Left lung (tissue), 10 donors: ENCODE results near the gene DMRT2. TPM values are rescaled to one million over a fixed set of nuclear protein-coding genes. Genes with fewer than 3 reads are reported as not detected.

Source experiments
- ATAC-seq: fragments of 200-7000 bp; cut with Tn5 transposase; one replicate; pipeline ENCODE4 v1.9.1; 2020; ENCODE audit warnings: moderate library complexity
- DNase-seq, 4 donors: peaks; one replicate each; pipeline ENCODE4 v3.0.0-alpha.2; 2013 to 2020
- H3K27ac ChIP-seq, 2 donors: fragments of 200-600 bp; sonication (generic) in 1 of 2; one replicate each; pipeline versions ENCODE4 v1.5.0 to v1.8.0; 2020 to 2021
- H3K27me3 ChIP-seq, 2 donors: fragments of 200-600 bp; sonication (generic) in 1 of 2; one replicate each; pipeline versions ENCODE4 v1.5.0 to v1.8.0; 2020 to 2021
- H3K36me3 ChIP-seq, 2 donors: fragments of 200-600 bp; sonication (generic) in 1 of 2; one replicate each; pipeline versions ENCODE4 v1.5.0 to v1.8.0; 2020 to 2021
- H3K4me1 ChIP-seq, 2 donors: fragments of 200-600 bp; one replicate each; pipeline ENCODE4 v1.8.0; 2021
- H3K4me3 ChIP-seq, 2 donors: fragments of 200-600 bp; sonication (generic) in 1 of 2; one replicate each; pipeline versions ENCODE4 v1.5.0 to v1.8.0; 2020 to 2021; ENCODE audit warnings: mild to moderate bottlenecking in 1 of 2
- H3K9me3 ChIP-seq, 2 donors: fragments of 200-600 bp; sonication (generic) in 1 of 2; one replicate each; pipeline versions ENCODE4 v1.5.0 to v1.8.0; 2020 to 2021
- intact Hi-C, 2 donors: fragments of 100-400 bp; cut with DNase I; formaldehyde crosslinking; loops; one replicate each; pipeline versions ENCODE4 v1.11.2 to v1.14.2; 2022
- polyA plus RNA-seq, 6 donors: library from polyadenylated mRNA; unstranded; fragments of 120-200 nt; gene quantifications; one replicate each; pipeline ENCODE4 v1.2.1, GENCODE V29; 2013; ENCODE audit not compliant: insufficient read length in 6 of 6
- total RNA-seq, 2 donors: library from RNA; stranded (reverse); fragmentation: NEBNext Ultra II Directional; extraction: Animal tissue kit (Norgen Biotek cat#: 25700); gene quantifications; one replicate each; pipeline ENCODE4 v1.2.1, GENCODE V29; 2021
- TF ChIP-seq, protein P1 (sequence below), 2 donors: fragments of 200-600 bp; sonication (generic) in 1 of 2; IDR thresholded peaks; one replicate each; pipeline versions ENCODE4 v1.5.0 to v1.8.0; 2021; ENCODE audit warnings: antibody characterized with exemption in 2 of 2
- donor health status: DM: no; HTN: yes; CAD: no.
- donor health status: DM: no; HTN: no; CAD: no.

Gene DMRT2
- total and polyA plus RNA-seq, 8 donors, result 0.09 to 0.76 (median 0.29) TPM; not detected in 4

- H3K27ac ChIP-seq, result no peak overlapping the region
- H3K27me3 ChIP-seq, result peaks cover 90 to 100% of the 10 kb centered on the region in 2 donors
Observed at GRCh38 chr9:1053282-1053621, 3.1 kb downstream of the DMRT2 start.

DNA sequence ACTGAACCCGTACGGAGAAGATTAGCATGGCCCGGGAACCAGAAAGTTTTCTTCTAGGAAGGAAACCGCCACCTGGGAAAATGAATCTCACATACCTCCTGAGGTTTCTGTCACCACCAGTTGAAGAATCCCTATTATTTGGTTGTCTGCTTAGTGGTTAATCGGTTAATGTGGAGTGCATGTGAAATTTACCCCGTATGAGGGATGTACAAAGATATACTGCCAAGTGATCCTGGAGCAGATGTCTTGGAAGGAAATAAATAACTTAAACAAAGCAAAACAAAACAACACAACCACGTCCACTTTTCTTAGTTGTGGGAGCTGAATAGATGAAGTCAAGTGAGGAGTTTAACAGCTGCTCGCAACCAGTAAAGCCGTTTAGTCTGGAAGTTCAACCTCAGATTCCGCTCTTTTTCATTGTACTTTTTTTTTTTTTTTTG lies 3.8 kb downstream of the DMRT2 start:
- intact Hi-C loops, result no loop called here
- ATAC-seq (no peak), DNase-seq (no peak)
- no peaks in the 10 kb centered on the region for H3K36me3 ChIP-seq
- H3K4me3 ChIP-seq, result no peak overlapping the region
- H3K27me3 ChIP-seq, result peaks cover 82 to 100% of the 10 kb centered on the region in 2 donors
- TF ChIP-seq, protein P1, sequence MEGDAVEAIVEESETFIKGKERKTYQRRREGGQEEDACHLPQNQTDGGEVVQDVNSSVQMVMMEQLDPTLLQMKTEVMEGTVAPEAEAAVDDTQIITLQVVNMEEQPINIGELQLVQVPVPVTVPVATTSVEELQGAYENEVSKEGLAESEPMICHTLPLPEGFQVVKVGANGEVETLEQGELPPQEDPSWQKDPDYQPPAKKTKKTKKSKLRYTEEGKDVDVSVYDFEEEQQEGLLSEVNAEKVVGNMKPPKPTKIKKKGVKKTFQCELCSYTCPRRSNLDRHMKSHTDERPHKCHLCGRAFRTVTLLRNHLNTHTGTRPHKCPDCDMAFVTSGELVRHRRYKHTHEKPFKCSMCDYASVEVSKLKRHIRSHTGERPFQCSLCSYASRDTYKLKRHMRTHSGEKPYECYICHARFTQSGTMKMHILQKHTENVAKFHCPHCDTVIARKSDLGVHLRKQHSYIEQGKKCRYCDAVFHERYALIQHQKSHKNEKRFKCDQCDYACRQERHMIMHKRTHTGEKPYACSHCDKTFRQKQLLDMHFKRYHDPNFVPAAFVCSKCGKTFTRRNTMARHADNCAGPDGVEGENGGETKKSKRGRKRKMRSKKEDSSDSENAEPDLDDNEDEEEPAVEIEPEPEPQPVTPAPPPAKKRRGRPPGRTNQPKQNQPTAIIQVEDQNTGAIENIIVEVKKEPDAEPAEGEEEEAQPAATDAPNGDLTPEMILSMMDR (IDR thresholded peaks at IDR 0.05), result no peak
- no peaks in the 10 kb centered on the region for H3K9me3 ChIP-seq
- no peak overlapping the region for H3K27ac ChIP-seq
- H3K4me1 ChIP-seq, result peaks cover 5 to 25% of the 10 kb centered on the region in 2 donors

More at GRCh38 chr9:1053282-1053621, 3.1 kb downstream of the DMRT2 start:
- Histone ChIP-seq H3K4me1 (peaks cover 5 to 29% of the 10 kb centered on the region in 2 donors), H3K9me3 (no peaks in the 10 kb centered on the region), H3K36me3 (no peaks in the 10 kb centered on the region), H3K4me3 (no peak overlapping the region)
- ATAC-seq, result no peak
- TF ChIP-seq, protein P1 (IDR thresholded peaks at IDR 0.05), result no peak
- DNase-seq, result no peak
- intact Hi-C loops, result no loop called here

GRCh38 chr9:1055166-1055565 lies 5.0 kb downstream of the DMRT2 start:
- TF ChIP-seq, protein P1 (IDR thresholded peaks at IDR 0.05), result no peak
- DNase-seq (no peak), ATAC-seq (no peak)
- H3K4me1 ChIP-seq, result peaks cover 5 to 23% of the 10 kb centered on the region in 2 donors
- no peaks in the 10 kb centered on the region for H3K36me3 ChIP-seq
- H3K9me3 ChIP-seq, result no peaks in the 10 kb centered on the region
- intact Hi-C loops, result no loop called here
- no peak overlapping the region for H3K4me3 ChIP-seq
- H3K27ac ChIP-seq, result no peak overlapping the region
- H3K27me3 ChIP-seq, result peaks cover 73 to 99% of the 10 kb centered on the region in 2 donors

- Histone ChIP-seq H3K4me3 (no peak overlapping the region), H3K36me3 (no peaks in the 10 kb centered on the region), H3K27me3 (peaks cover 45 to 83% of the 10 kb centered on the region in 2 donors), H3K4me1 (no peaks in the 10 kb centered on the region), H3K27ac (no peak overlapping the region), H3K9me3 (no peaks in the 10 kb centered on the region)
- ATAC-seq (no peak), DNase-seq (no peak)
- intact Hi-C loops, result no loop called here
- TF ChIP-seq, protein P1 (IDR thresholded peaks at IDR 0.05), result no peak
Observed at GRCh38 chr9:1057910-1058309, 7.8 kb downstream of the DMRT2 start.

DNA sequence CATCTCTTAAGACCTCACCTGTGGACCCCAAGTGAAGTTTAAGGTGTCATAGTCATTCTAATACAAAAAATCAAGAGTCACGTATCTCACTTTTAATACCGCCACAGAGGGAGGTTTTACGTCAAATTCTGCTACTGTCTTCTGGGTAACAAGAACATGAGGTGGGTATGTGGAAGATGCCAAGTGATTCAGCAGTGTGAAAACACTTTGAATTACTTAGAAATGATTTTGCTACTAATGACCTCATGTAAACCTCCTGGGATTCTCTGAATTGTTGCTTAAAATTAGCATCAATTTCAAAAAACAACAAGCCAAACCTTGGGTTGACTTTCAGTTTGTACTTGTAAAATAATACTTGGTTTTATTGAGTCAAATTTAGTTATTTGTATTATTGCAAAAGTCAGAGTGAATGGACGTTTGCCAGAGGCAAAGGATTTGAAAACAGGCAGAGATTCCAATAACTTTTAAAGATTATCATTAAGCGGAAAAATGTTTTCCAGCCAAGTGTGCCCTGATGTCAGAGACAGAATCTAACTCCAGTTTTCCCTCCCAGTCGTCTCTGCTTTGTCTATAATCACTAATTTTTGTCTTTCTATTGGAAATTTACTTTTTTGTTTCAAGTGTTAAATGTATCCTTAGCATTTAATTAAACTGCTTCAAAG lies 8.8 kb downstream of the DMRT2 start:
- peaks cover 35 to 72% of the 10 kb centered on the region in 2 donors for H3K27me3 ChIP-seq
- ATAC-seq (no peak), DNase-seq (no peak)
- H3K27ac ChIP-seq, result no peak overlapping the region
- H3K9me3 ChIP-seq, result no peaks in the 10 kb centered on the region
- intact Hi-C loops, result no loop called here
- no peaks in the 10 kb centered on the region for H3K4me1 ChIP-seq
- TF ChIP-seq, protein P1 (IDR thresholded peaks at IDR 0.05), result no peak
- no peak overlapping the region for H3K4me3 ChIP-seq
- no peaks in the 10 kb centered on the region for H3K36me3 ChIP-seq
